GM23338 (cell line): Measurements from ENCODE around the gene HAUS8. TPM values are rescaled to one million over a fixed set of nuclear protein-coding genes. Genes with fewer than 3 reads are reported as not detected.
"Not testable (repeated sequence)": the region's sequence is repeated elsewhere in the genome, so short reads cannot be mapped to it uniquely, and the experiment has no call there.

Source experiments
- ATAC-seq: fragments of 200-7000 bp; cut with Tn5 transposase; 3 replicates; pipeline ENCODE4 v1.9.1; 2020
- DNase-seq: peaks from one replicate; pipeline ENCODE4 v3.0.0-alpha.2; 2015; ENCODE audit warnings: low spot score
- H2AFZ ChIP-seq: fragments of 200-600 bp; sonication (generic); 2 replicates; pipeline ENCODE4 v1.8.0; 2016; ENCODE audit warnings: antibody characterized with exemption, mild to moderate bottlenecking, moderate library complexity
- H3F3A ChIP-seq: fragments of 200-600 bp; sonication (generic); replicated peaks from 2 replicates; pipeline ENCODE4 v1.8.0; 2017; ENCODE audit warnings: antibody characterized with exemption, mixed run types, low read depth
- H3K27ac ChIP-seq: fragments of 200-600 bp; sonication (generic); 2 replicates; pipeline ENCODE4 v1.6.1; 2016; ENCODE audit warnings: low read depth
- H3K27me3 ChIP-seq: fragments of 200-600 bp; sonication (generic); 2 replicates; pipeline ENCODE4 v1.8.0; 2016; ENCODE audit warnings: mild to moderate bottlenecking, mixed run types, moderate library complexity; ENCODE audit not compliant: insufficient read depth
- H3K36me3 ChIP-seq: fragments of 200-600 bp; sonication (generic); 2 replicates; pipeline ENCODE4 v1.8.0; 2016; ENCODE audit warnings: mild to moderate bottlenecking; ENCODE audit not compliant: insufficient read depth
- H3K4me1 ChIP-seq: fragments of 200-600 bp; sonication (generic); 2 replicates; pipeline ENCODE4 v1.8.0; 2016; ENCODE audit warnings: mild to moderate bottlenecking, moderate library complexity; ENCODE audit not compliant: insufficient read depth
- H3K4me2 ChIP-seq: fragments of 200-600 bp; sonication (generic); 2 replicates; pipeline ENCODE4 v1.7.1; 2017; ENCODE audit warnings: mixed run types
- H3K4me3 ChIP-seq: fragments of 200-600 bp; sonication (generic); 2 replicates; pipeline ENCODE4 v1.6.1; 2016; ENCODE audit warnings: mixed run types
- H3K79me2 ChIP-seq: fragments of 200-600 bp; sonication (generic); replicated peaks from 2 replicates; pipeline ENCODE4 v1.8.0; 2017; ENCODE audit warnings: mild to moderate bottlenecking; ENCODE audit not compliant: insufficient read depth
- H3K9me2 ChIP-seq: fragments of 200-600 bp; sonication (generic); 2 replicates; pipeline ENCODE4 v1.8.0; 2017; ENCODE audit not compliant: insufficient read depth
- H4K20me1 ChIP-seq: fragments of 200-600 bp; sonication (generic); replicated peaks from 2 replicates; pipeline ENCODE4 v1.8.0; 2017; ENCODE audit warnings: mild to moderate bottlenecking; ENCODE audit not compliant: insufficient read depth
- H3K27ac Mint-ChIP-seq: 2 replicates; pipeline ENCODE4 v1.8.0; 2020; ENCODE audit warnings: inconsistent platforms, mild to moderate bottlenecking, moderate library complexity, mixed read lengths
- H3K27me3 Mint-ChIP-seq: 3 replicates; pipeline ENCODE4 v1.8.0; 2022; ENCODE audit warnings: low read depth, mild to moderate bottlenecking, moderate library complexity, mixed read lengths, inconsistent platforms; ENCODE audit not compliant: insufficient read depth, poor library complexity
- H3K36me3 Mint-ChIP-seq: 3 replicates; pipeline ENCODE4 v1.8.0; 2021; ENCODE audit warnings: low read depth, mild to moderate bottlenecking, inconsistent platforms, moderate library complexity, mixed read lengths
- H3K4me1 Mint-ChIP-seq: 3 replicates; pipeline ENCODE4 v1.8.0; 2020; ENCODE audit warnings: mild to moderate bottlenecking, inconsistent platforms, mixed read lengths
- H3K4me3 Mint-ChIP-seq: 3 replicates; pipeline ENCODE4 v1.8.0; 2021; ENCODE audit warnings: moderate library complexity, mild to moderate bottlenecking, inconsistent platforms, mixed read lengths
- H3K9me3 Mint-ChIP-seq: 3 replicates; pipeline ENCODE4 v1.8.0; 2020; ENCODE audit warnings: moderate library complexity, mild to moderate bottlenecking, inconsistent platforms, mixed read lengths
- CREB1 ChIP-seq: fragments of 250-450 bp; sonication (Bioruptor Pico); IDR thresholded peaks from 2 replicates; pipeline ENCODE4 v1.5.0; 2020; ENCODE audit warnings: low read depth, mild to moderate bottlenecking, moderate library complexity
- EZH2 ChIP-seq: fragments of 200-600 bp; sonication (generic); IDR thresholded peaks from one replicate; pipeline ENCODE4 v1.8.0; 2017; ENCODE audit warnings: antibody characterized with exemption, mild to moderate bottlenecking, low read depth; ENCODE audit not compliant: unreplicated experiment
- EZH2phosphoT487 ChIP-seq: fragments of 200-600 bp; sonication (generic); IDR thresholded peaks from one replicate; pipeline ENCODE4 v1.8.1; 2018; ENCODE audit warnings: antibody characterized with exemption; ENCODE audit not compliant: unreplicated experiment
- JUNB ChIP-seq: IDR thresholded peaks from one replicate; pipeline ENCODE4 v1.6.1; 2016; ENCODE audit warnings: antibody characterized with exemption; ENCODE audit not compliant: unreplicated experiment
- NANOG ChIP-seq: IDR thresholded peaks from 2 replicates; pipeline ENCODE4 v1.6.1; 2016; ENCODE audit warnings: antibody characterized with exemption, borderline replicate concordance
- STAT1 ChIP-seq: IDR thresholded peaks from one replicate; pipeline ENCODE4 v1.6.1; 2016; ENCODE audit warnings: antibody characterized with exemption; ENCODE audit not compliant: unreplicated experiment
- ZNF114 ChIP-seq: fragments of 250-450 bp; sonication (Bioruptor Pico); IDR thresholded peaks from 2 replicates; pipeline ENCODE4 v1.5.0; 2020; ENCODE audit warnings: mild to moderate bottlenecking, moderate library complexity
- ZNF331 ChIP-seq: fragments of 250-450 bp; sonication (Bioruptor Pico); IDR thresholded peaks from 2 replicates; pipeline ENCODE4 v1.5.0; 2020; ENCODE audit warnings: low read depth, mild to moderate bottlenecking, moderate library complexity
- polyA plus RNA-seq: library from polyadenylated mRNA; unstranded; fragments of >200 nt; fragmentation: Nextera tagmentation; extraction: Ambion mirVana; gene quantifications from 2 replicates; pipeline ENCODE4 v1.2.1, GENCODE V29; 2016
- total RNA-seq: library from RNA; depleted of rRNA; stranded (reverse); fragments of >200 nt; shearing (Covaris generic); gene quantifications from 2 replicates; pipeline ENCODE4 v1.2.3, GENCODE V29; 2014
- TF ChIP-seq, protein P1 (sequence below): IDR thresholded peaks from one replicate; pipeline ENCODE4 v1.6.1; 2018; ENCODE audit warnings: antibody characterized with exemption; ENCODE audit not compliant: unreplicated experiment
- TF ChIP-seq, protein P2 (sequence below): fragments of 250-450 bp; sonication (Bioruptor Pico); IDR thresholded peaks from 2 replicates; pipeline ENCODE4 v1.5.0; 2020; ENCODE audit warnings: mild to moderate bottlenecking, moderate library complexity
- TF ChIP-seq, protein P3 (sequence below): IDR thresholded peaks from 2 replicates; pipeline ENCODE4 v1.6.1; 2016; ENCODE audit warnings: antibody characterized with exemption

The HAUS8 gene
- total and polyA plus RNA-seq, 2 experiments from 2014 or later: 11.1 to 33.3 TPM

DNA sequence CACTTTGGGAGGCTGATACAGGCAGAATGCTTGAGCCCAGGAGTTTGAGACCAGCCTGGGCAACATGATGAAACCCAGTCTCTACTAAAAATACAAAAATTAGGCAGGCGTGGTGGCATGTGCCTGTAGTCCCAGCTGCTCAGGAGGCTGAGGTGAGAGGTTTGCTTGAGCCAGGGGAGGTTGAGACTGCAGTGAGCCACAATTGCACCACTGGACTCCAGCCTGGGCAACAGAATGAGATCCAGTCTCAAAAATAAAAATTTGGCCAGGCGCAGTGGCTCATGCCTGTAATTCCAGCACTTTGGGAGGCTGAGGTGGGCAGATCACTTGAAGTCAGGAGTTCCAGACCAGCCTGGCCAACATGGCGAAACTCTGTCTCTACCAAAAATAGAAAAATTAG lies 19.4 kb upstream of the HAUS8 start:
- not testable (repeated sequence) for H3F3A ChIP-seq, H3K27me3 Mint-ChIP-seq, H3K4me2 ChIP-seq, H4K20me1 ChIP-seq, DNase-seq, H2AFZ ChIP-seq, H3K36me3 ChIP-seq, H3K9me3 Mint-ChIP-seq, H3K9me2 ChIP-seq, ATAC-seq, H3K36me3 Mint-ChIP-seq, H3K4me3 Mint-ChIP-seq, H3K27ac Mint-ChIP-seq, H3K4me3 ChIP-seq, H3K27ac ChIP-seq, H3K27me3 ChIP-seq, H3K4me1 ChIP-seq
- peaks cover 84% of the 10 kb centered on the region for H3K79me2 ChIP-seq
- peaks cover 12% of the 10 kb centered on the region for H3K4me1 Mint-ChIP-seq

DNA sequence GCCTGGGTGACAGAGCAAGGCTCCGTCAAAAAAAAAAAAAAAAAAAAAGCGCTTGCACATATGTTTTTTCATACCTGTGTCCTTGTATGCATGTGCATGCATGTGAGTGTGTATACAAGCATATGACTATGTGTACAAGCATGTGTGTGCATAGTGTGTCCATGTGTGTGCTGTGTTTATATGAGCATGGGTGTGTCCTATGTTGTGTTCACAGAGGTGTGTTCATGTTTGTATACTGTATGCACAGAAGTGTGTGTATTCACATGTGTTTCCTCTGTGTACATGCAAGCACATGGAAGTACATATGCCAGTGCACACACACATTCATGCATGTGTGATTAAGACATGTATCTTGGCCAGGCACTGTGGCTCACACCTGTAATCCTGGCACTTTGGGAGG lies 17.4 kb upstream of the HAUS8 start:
- H3K9me3 Mint-ChIP-seq: 0 out of 3 replicates have a peak, but pooled peaks cover 3% of the 10 kb centered on the region
- Histone ChIP-seq H3F3A (peaks cover 2% of the 10 kb centered on the region; the same call in 1 of the 2 replicates), H3K27me3 (no peaks in the 10 kb centered on the region), H2AFZ (no peak overlapping the region), H3K27ac (0 out of 2 replicates have a peak overlapping the region, but pooled peaks have one; percentile 19), H4K20me1 (peaks cover 7% of the 10 kb centered on the region), H3K9me2 (no peaks in the 10 kb centered on the region), H3K36me3 (no peaks in the 10 kb centered on the region), H3K4me1 (peaks cover 6% of the 10 kb centered on the region), H3K4me2 (no peak overlapping the region), H3K4me3 (no peak overlapping the region), H3K79me2 (peaks cover 79% of the 10 kb centered on the region)
- H3K36me3 Mint-ChIP-seq: peaks cover 5% of the 10 kb centered on the region; the same call in 1 of the 3 replicates
- no peak overlapping the region for H3K4me3 Mint-ChIP-seq
- DNase-seq (no peak), ATAC-seq (no peak)
- H3K27me3 Mint-ChIP-seq: peaks cover 15% of the 10 kb centered on the region
- no peak overlapping the region for H3K27ac Mint-ChIP-seq
- peaks cover 16% of the 10 kb centered on the region for H3K4me1 Mint-ChIP-seq
- TF ChIP-seq EZH2phosphoT487: no peak
- no peak for TF ChIP-seq EZH2
- TF ChIP-seq ZNF114 (CRISPR knock-in tag): no peak
- TF ChIP-seq, protein P1, sequence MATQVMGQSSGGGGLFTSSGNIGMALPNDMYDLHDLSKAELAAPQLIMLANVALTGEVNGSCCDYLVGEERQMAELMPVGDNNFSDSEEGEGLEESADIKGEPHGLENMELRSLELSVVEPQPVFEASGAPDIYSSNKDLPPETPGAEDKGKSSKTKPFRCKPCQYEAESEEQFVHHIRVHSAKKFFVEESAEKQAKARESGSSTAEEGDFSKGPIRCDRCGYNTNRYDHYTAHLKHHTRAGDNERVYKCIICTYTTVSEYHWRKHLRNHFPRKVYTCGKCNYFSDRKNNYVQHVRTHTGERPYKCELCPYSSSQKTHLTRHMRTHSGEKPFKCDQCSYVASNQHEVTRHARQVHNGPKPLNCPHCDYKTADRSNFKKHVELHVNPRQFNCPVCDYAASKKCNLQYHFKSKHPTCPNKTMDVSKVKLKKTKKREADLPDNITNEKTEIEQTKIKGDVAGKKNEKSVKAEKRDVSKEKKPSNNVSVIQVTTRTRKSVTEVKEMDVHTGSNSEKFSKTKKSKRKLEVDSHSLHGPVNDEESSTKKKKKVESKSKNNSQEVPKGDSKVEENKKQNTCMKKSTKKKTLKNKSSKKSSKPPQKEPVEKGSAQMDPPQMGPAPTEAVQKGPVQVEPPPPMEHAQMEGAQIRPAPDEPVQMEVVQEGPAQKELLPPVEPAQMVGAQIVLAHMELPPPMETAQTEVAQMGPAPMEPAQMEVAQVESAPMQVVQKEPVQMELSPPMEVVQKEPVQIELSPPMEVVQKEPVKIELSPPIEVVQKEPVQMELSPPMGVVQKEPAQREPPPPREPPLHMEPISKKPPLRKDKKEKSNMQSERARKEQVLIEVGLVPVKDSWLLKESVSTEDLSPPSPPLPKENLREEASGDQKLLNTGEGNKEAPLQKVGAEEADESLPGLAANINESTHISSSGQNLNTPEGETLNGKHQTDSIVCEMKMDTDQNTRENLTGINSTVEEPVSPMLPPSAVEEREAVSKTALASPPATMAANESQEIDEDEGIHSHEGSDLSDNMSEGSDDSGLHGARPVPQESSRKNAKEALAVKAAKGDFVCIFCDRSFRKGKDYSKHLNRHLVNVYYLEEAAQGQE: no peak
- TF ChIP-seq, protein P2, sequence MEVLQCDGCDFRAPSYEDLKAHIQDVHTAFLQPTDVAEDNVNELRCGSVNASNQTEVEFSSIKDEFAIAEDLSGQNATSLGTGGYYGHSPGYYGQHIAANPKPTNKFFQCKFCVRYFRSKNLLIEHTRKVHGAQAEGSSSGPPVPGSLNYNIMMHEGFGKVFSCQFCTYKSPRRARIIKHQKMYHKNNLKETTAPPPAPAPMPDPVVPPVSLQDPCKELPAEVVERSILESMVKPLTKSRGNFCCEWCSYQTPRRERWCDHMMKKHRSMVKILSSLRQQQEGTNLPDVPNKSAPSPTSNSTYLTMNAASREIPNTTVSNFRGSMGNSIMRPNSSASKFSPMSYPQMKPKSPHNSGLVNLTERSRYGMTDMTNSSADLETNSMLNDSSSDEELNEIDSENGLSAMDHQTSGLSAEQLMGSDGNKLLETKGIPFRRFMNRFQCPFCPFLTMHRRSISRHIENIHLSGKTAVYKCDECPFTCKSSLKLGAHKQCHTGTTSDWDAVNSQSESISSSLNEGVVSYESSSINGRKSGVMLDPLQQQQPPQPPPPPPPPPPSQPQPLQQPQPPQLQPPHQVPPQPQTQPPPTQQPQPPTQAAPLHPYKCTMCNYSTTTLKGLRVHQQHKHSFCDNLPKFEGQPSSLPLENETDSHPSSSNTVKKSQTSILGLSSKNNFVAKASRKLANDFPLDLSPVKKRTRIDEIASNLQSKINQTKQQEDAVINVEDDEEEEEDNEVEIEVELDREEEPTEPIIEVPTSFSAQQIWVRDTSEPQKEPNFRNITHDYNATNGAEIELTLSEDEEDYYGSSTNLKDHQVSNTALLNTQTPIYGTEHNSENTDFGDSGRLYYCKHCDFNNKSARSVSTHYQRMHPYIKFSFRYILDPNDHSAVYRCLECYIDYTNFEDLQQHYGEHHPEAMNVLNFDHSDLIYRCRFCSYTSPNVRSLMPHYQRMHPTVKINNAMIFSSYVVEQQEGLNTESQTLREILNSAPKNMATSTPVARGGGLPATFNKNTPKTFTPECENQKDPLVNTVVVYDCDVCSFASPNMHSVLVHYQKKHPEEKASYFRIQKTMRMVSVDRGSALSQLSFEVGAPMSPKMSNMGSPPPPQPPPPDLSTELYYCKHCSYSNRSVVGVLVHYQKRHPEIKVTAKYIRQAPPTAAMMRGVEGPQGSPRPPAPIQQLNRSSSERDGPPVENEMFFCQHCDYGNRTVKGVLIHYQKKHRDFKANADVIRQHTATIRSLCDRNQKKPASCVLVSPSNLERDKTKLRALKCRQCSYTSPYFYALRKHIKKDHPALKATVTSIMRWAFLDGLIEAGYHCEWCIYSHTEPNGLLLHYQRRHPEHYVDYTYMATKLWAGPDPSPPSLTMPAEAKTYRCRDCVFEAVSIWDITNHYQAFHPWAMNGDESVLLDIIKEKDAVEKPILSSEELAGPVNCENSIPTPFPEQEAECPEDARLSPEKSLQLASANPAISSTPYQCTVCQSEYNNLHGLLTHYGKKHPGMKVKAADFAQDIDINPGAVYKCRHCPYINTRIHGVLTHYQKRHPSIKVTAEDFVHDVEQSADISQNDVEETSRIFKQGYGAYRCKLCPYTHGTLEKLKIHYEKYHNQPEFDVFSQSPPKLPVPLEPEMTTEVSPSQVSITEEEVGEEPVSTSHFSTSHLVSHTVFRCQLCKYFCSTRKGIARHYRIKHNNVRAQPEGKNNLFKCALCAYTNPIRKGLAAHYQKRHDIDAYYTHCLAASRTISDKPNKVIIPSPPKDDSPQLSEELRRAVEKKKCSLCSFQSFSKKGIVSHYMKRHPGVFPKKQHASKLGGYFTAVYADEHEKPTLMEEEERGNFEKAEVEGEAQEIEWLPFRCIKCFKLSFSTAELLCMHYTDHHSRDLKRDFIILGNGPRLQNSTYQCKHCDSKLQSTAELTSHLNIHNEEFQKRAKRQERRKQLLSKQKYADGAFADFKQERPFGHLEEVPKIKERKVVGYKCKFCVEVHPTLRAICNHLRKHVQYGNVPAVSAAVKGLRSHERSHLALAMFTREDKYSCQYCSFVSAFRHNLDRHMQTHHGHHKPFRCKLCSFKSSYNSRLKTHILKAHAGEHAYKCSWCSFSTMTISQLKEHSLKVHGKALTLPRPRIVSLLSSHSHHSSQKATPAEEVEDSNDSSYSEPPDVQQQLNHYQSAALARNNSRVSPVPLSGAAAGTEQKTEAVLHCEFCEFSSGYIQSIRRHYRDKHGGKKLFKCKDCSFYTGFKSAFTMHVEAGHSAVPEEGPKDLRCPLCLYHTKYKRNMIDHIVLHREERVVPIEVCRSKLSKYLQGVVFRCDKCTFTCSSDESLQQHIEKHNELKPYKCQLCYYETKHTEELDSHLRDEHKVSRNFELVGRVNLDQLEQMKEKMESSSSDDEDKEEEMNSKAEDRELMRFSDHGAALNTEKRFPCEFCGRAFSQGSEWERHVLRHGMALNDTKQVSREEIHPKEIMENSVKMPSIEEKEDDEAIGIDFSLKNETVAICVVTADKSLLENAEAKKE (CRISPR knock-in tag): no peak
- TF ChIP-seq ZNF331 (CRISPR knock-in tag): no peak
- TF ChIP-seq NANOG: no peak
- TF ChIP-seq JUNB: no peak
- TF ChIP-seq, protein P3, sequence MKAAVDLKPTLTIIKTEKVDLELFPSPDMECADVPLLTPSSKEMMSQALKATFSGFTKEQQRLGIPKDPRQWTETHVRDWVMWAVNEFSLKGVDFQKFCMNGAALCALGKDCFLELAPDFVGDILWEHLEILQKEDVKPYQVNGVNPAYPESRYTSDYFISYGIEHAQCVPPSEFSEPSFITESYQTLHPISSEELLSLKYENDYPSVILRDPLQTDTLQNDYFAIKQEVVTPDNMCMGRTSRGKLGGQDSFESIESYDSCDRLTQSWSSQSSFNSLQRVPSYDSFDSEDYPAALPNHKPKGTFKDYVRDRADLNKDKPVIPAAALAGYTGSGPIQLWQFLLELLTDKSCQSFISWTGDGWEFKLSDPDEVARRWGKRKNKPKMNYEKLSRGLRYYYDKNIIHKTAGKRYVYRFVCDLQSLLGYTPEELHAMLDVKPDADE: no peak
- no peak for TF ChIP-seq CREB1 (CRISPR knock-in tag)
- no peak for TF ChIP-seq STAT1
